ENCODE measurements around the gene SASS6.

Gene SASS6

DNA sequence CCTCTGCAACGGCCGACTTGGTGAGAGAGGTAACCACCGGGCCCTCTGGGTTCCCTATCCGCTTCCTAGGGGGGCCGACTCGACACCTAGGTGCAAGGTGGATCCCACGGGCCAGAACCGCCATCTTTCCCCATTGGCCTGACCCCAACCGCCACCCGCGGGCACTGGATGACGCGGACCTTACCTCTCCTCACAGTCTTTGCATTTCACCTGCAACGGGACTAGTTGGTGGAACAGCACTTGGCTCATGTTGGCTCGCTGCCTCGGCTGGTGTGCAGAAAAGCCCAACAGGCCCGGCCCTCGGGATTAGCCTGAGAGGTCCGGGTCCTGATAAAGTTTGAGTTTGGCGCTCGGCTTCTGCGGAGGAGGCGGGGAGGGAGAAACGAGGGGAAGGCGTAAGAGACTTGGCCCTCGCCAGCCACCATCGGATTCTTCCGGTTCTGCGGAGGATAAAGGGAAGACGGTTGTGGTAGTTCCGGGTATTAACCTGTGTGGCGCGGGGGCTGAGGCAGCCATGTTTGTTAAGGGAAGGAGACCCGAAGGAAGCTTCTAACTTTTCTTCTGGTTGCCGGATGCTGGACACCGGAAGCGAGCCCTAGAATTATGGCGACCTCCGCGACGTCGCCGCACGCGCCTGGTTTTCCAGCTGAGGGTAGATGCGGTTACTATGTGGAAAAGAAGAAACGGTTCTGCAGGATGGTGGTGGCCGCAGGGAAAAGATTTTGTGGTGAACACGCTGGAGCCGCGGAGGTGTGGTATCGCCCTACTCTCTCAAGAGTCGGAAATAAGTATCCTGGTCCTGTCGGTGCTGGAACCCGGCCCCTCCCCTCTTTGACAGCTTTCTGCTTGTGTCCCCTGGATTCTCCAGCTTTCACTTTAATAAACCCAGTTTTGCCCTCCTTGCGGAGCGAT lies at the start of gene SASS6, which contains the start of gene TRMT13:
Gene SASS6 (minus strand): TSS at position 365 of the 912 bp plus-strand sequence. CDS start 116 bp downstream, at position 249.
Gene TRMT13 (plus strand): TSS at position 598 of the 912 bp plus-strand sequence. CDS start 6 bp downstream, at position 604.
- DNase-seq: peak; percentile 84 to 95

- no peak for DNase-seq
Observed at GRCh38 chr1:100178091-100178490, 45.4 kb upstream of the SASS6 start, which contains the start of gene LRRC39. LRRC39 (minus strand) TSS chr1:100178256; CDS start chr1:100168516, 9,740 bp downstream.

DNA sequence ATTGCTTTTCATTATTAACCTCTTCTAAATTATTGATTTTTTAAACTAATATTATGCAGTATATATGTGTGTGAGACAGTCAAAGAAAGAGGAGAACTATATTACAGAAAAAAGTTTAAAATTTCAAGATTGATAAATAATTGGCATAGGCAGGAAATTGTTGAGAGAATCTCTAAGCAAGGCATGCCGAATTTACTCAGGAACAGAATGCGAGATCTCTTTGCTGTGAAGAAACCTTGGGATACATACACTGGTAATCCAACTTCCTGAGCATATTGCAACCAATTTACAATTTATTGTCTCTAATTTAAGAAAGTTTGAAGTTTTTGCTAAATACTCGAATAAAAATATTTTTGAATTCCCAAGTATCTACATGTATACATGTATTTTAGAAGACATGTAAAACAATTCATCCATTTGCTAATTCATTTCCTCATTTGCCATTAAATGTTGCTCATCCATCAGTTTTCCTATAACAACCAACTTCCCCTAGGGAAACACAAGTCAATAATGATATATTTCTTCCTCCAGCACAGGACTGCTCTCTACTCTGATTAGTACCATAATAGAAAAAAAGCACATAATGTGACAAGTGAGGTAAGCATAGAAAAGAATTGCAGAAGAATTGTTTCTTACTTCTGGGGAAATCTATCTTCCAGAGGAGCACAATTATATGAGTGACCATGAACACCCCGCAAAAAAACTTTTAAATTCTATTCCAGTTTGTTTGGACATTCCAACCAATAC lies 44.7 kb upstream of the SASS6 start:
- no peak for DNase-seq

- no peak for DNase-seq
Observed at GRCh38 chr1:100168051-100168450, 35.3 kb upstream of the SASS6 start.

DNA sequence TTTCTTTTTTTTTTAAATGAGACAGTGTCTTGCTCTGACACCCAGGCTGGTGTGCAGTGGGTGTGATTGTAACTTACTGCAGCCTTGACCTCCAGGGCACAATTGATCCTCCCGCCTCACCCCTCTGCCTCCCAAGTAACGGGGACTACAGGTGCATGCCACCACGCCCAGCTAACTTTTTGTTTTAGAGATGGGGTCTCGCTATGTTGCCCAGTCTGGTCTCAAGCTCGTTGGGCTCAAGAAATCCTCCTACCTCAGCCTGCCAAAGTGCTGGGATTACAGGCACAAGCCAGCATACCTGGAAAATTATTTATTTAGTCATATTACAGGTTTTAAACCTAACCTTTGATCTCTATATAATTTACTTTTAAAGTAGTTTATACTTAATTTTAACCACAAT lies 32.0 kb upstream of the SASS6 start:
- DNase-seq: no peak

- DNase-seq: no peak
Observed at GRCh38 chr1:100164216-100164615, 31.5 kb upstream of the SASS6 start.

DNA sequence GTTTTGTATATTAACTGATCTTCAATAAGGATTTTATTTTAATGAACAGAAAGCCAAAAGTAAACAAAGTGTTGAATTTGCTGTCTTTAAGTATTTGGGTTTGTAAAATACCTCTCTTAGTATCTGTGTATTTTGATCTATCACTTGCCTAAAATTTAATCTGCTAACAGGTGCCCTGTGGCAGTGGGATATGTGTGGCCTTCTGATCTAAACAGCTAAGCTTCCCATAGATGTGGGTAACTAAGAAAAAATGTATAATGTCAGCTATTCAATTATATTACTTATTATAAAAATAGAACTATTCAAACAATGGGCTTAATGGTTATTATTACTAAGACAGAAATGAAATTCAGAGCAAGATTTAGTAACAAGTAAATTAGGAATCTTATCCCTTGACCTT lies 30.2 kb upstream of the SASS6 start:
- DNase-seq: no peak

- DNase-seq: no peak
Observed at GRCh38 chr1:100152271-100152670, 19.5 kb upstream of the SASS6 start.

DNA sequence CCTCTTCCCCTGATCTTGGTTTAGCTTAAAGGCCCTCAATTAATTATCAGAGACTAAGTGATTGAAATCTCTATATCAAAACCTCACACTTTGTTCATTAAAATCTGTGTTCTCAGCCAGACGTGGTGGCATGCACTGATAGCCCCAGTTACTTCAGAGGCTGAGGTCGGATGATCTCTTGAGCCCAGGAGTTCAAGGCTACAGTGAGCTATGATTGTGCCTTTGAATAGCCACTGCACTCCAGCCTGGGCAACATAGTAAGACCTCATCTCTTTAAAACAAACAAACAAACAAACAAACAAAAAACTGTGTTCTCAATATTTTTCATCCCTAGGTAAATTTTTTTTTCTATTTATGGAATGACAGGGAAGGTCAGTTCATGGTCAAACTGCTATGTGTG lies 18.9 kb upstream of the SASS6 start:
- no peak for DNase-seq

DNA sequence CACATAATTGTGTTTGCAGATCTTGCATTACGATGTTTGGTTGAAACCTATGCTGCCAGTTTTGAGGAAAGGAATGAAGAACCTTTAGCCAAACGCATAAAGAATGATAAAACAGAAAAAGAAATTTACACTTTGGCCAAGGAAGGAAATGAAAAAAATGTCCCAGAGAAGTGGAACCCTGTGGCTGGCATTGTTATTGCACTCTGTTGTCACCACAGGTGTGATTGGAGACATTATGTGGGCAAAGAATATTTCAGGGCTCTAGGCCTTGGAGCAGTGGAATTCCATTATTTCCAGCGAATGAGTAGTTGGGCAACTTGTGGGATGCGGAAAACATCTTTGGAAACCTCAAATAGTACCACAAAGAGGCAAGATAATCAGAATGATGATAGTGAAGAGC lies 15.1 kb upstream of the SASS6 start:
- no peak for DNase-seq

GRCh38 chr1:100146958-100147357 lies 14.2 kb upstream of the SASS6 start:
- no peak for DNase-seq

GRCh38 chr1:100145116-100145515 lies 12.4 kb upstream of the SASS6 start:
- no peak for DNase-seq

DNA sequence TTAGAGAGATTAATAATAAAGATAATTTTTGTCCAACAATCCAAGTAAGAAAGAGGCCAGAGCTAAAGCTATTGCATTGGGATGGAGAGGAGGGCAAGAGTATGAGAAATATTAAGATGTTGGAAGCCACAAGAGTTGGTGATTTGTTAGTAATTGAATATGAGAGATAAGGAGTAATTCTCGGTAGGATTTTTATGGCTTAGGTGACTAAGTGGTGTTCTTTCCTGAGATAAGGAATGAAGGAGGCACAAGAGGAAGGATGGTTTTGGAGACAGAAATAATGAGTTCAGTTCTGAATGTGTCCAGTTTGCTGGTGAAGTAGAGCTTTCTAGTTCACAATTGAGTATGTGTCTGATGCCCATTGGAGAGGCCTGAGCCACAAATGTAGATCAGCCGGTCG lies 9.6 kb upstream of the SASS6 start:
- no peak for DNase-seq

DNA sequence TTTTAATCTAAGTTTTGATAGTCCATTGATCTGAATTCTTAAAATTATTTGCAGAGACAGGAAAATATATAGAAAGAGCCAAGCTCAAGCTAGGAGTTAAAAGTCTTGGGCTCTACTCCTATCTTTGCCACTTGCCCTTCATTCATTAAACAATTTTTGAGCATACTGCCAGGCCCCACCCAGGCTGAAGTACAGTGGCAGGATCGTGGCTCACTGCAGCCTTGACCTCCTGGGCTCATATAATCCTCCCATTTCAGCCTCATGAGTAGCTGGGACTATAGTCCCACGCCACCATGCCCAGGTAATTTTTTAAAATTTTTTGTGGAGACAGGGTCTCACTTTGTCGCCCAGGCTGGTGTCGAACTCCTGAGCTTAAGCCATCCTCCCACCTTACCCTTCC lies 8.5 kb upstream of the SASS6 start:
- DNase-seq: no peak

- DNase-seq: no peak
Observed at GRCh38 chr1:100137602-100138001, 4.9 kb upstream of the SASS6 start.

DNA sequence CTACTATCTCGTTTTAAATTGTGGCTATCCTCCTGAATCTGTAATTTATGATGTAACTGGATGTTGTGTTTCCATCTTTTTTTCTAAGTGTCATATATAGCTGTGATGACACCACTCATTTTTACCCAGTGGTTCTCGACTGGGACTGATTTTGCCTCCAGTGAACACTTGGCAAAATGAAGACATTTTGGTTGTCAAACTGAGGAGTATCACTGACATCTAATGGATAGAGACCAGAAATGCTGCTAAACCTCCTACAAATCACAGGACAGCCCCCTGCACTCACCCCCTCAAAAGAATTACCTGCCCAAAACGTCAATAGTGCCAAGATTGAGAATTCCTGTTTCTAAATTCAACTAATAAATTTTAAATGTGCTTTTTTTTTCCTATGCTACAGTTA lies 2.1 kb upstream of the SASS6 start:
- DNase-seq: no peak

GRCh38 chr1:100131623-100132022 lies 1.1 kb downstream of the SASS6 start:
- no peak for DNase-seq

DNA sequence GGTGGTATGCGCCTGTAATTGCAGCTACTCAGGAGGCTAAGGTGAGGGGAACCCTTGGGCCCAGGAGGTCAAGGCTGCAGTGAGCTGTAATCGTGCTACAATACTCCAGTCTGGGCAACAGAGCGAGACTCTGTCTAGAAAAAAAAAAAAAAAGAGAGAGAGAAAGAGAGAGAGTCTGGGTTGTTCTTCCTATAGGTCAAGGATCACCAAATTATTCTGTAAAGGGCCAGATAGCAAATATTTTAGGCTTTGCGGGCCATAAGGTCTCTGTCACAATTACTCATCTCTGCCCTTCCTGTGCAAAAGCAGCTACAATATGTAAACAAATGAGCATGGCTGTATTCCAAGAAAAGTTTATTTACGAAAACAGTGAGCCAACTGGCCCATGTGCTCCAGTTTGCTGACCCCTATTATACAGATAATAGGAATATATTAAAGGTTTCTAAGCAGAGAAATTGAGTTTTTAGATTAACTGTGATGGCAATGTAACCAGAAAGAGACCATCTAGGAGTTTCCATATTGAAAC lies 2.1 kb downstream of the SASS6 start:
- DNase-seq: no peak

DNA sequence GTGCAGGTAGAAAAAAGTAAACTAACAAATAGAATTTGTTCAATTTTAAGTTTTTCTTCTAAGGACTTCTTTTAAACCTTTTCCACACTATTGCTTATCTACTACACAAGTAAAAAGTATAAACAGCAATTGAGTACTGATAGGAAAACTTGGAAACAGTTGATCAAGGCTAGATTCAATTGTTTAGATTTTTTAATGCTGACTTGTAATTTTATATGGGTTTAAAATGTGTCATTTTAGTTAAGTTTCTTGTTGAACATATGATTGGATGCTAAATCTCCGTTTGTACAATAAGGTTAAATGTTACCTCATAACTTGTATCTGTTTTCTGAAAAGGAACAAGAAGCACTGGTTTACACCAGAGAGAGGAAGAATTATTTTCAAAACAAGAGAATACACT lies 5.5 kb downstream of the SASS6 start:
- DNase-seq: no peak

GRCh38 chr1:100122177-100122576 lies 10.6 kb downstream of the SASS6 start:
- no peak for DNase-seq

DNA sequence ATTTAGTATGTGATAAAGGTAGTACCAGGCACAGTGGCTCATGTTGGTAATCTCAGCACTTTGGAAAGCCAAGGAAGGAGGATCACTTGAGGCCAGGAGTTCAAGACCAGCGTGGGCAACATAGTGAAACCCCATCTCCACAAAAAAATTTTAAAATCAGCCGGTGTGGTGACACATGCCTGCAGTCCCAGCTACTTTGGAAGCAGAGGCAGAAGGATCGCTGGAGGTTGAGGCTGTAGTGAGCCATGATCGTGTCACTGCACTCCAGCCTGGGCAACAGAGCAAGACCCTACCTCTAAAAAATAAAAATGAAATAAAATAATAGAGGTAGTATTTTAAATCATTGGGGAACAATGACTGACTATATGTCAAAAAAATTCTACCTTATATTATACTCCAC lies 17.2 kb downstream of the SASS6 start:
- no peak for DNase-seq

DNA sequence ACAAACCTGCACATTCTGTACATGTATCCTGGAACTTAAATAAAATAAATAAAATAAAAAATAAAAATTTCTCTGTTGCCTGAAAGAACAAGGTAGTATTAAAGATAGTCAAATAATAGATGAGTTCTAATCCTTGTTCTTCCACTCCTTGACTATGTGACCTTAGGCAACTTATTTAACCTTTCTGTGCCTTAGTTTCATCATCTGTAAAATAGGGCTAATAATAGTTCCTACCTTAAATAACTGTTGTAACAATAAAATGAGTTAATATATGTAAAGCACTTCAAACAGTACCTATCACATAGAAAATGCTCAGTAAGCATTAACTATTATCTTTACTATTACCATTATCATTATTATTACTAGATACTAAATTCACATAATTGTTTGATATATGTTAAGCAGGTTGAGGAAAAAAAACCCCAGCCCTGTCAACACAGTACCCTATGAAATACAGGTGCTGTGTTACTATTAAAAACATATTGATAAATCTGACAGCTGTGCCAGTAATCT lies 23.1 kb downstream of the SASS6 start:
- no peak for DNase-seq

DNA sequence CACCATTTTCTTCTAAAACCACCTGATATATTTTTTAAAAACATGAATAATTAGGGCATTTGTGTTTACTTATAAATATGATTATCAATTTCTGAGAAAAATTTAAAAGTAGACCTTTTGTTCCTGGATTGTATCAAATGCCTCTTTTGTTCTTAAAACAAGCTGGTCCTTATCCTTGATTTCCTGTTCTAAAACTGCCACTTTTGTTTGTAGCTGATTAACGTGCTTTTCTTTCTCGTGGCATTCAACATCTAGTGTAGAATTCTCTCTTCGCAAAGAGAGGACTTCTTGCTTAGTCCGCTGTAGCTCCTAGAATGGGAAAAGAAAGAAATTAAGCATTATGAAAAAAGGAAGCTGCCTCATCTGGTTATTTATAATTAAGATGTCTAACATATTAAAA lies 25.0 kb downstream of the SASS6 start:
- DNase-seq: no peak
